Heart right ventricle (tissue), 16 donors: ENCODE results near the gene TCERG1L. TPM values are rescaled to one million over a fixed set of nuclear protein-coding genes. Genes with fewer than 3 reads are reported as not detected.
"Not testable (repeated sequence)": the region's sequence is repeated elsewhere in the genome, so short reads cannot be mapped to it uniquely, and the experiment has no call there.

Source experiments
- ATAC-seq, 8 donors: fragments of 200-7000 bp; cut with Tn5 transposase; one replicate each; pipeline ENCODE4 v1.9.1; 2020; ENCODE audit warnings: mild to moderate bottlenecking in 8 of 8, moderate library complexity in 8 of 8, moderate number of reproducible peaks in 1 of 8
- DNase-seq, 2 donors: peaks; one replicate each; pipeline ENCODE4 v3.0.0-alpha.2; 2020
- H3K27ac ChIP-seq, 10 donors: fragments of 200-600 bp; sonication (generic) in 2 of 10; one replicate each; pipeline versions ENCODE4 v1.5.0 to v1.8.0; 2020 to 2022; ENCODE audit warnings: mild to moderate bottlenecking in 3 of 10
- H3K27me3 ChIP-seq, 7 donors: fragments of 200-600 bp; one replicate each; pipeline ENCODE4 v1.8.0; 2021 to 2022; ENCODE audit warnings: mild to moderate bottlenecking in 2 of 7
- H3K36me3 ChIP-seq, 9 donors: fragments of 200-600 bp; sonication (generic) in 1 of 9; one replicate each; pipeline versions ENCODE4 v1.5.0 to v1.8.0; 2020 to 2022; ENCODE audit warnings: mild to moderate bottlenecking in 2 of 9
- H3K4me1 ChIP-seq, 9 donors: fragments of 200-600 bp; sonication (generic) in 1 of 9; one replicate each; pipeline versions ENCODE4 v1.5.0 to v1.8.0; 2020 to 2022; ENCODE audit warnings: mild to moderate bottlenecking in 4 of 9
- H3K4me3 ChIP-seq, 10 donors: fragments of 200-600 bp; sonication (generic) in 2 of 10; one replicate each; pipeline versions ENCODE4 v1.5.0 to v1.8.0; 2020 to 2022; ENCODE audit warnings: mild to moderate bottlenecking in 7 of 10, moderate library complexity in 2 of 10
- H3K9me3 ChIP-seq, 11 donors: fragments of 200-600 bp in 10 of 11; sonication (generic) in 2 of 11; one replicate each; pipeline versions ENCODE4 v1.5.0 to v1.8.0; 2013 to 2022; ENCODE audit warnings: mild to moderate bottlenecking in 2 of 11, control low read depth in 1 of 11, moderate library complexity in 1 of 11
- WGBS, 2 donors: extraction: QIAGEN DNeasy Blood & Tissue Kit; methylation state at CpG; one replicate each; pipeline ENCODE4 v1.1.7; 2013; ENCODE audit warnings: inconsistent platforms in 1 of 2; 5-methylcytosine and 5-hydroxymethylcytosine counted together
- intact Hi-C, 10 donors: fragments of 100-400 bp; cut with DNase I; formaldehyde crosslinking; loops; one replicate each; pipeline versions ENCODE4 v1.11.1 to v1.14.2; 2022
- polyA plus RNA-seq, 2 donors: library from polyadenylated mRNA; stranded (reverse); fragments of 200-250 nt; gene quantifications; one replicate each; pipeline ENCODE4 v1.2.3, GENCODE V29; 2013
- total RNA-seq, 10 donors: library from RNA; stranded (reverse); fragmentation: NEBNext Ultra II Directional in 3 of 10; extraction: Animal tissue kit (Norgen Biotek cat#: 25700) in 3 of 10; gene quantifications; one replicate each; pipeline versions ENCODE4 v1.2.1 to v1.2.4, GENCODE V29; 2021 to 2023
- TF ChIP-seq, protein P1 (sequence below), 9 donors: fragments of 200-600 bp; sonication (generic) in 2 of 9; IDR thresholded peaks; one replicate each; pipeline versions ENCODE4 v1.5.0 to v1.8.0; 2021 to 2022; ENCODE audit warnings: antibody characterized with exemption in 9 of 9, mild to moderate bottlenecking in 5 of 9, moderate library complexity in 1 of 9
- donor health status: Arrhythmogenic right ventricular cardiomyopathy.
- donor health status: ischemic (EF 13 %, LVEDD 7.1; RV severe dilation, severe dysfunction).
- donor health status: healthy with polysubstance abuse.
- donor health status: DM: no; HTN: yes; CAD: no.
- donor health status: DM: no; HTN: no; CAD: no.
- donor health status: ischemic (EF 25% LVEDD 6.9; RV normal size, moderate dysfunction).
- donor health status: ischemic (EF 25% LVEDD 5.7; RV mildly dilated, moderate dysfunction).
- donor health status: healthy.
- donor health status: DM: yes; HTN: yes; CAD: no.
- donor health status: Ischemic cardiomyopathy.
- donor health status: ischemic (EF 35%, LVEDD 5.7; RV mildly dilated, moderate dysfunction).
- donor health status: nonischemic (EF 11% LVEDD 7.7; RV severe dilation, severe dysfunction).
- donor health status: DM: yes; HTN: yes; CAD: no.
- donor health status: PGD.
- donor health status: ischemic (EF 29% LVEDD 5.4; RV normal size, mild dysfunction).
- donor health status: nonischemic (EF 23%, LVEDD 6.1; RV moderate dilation, normal function).

The TCERG1L gene
- total and polyA plus RNA-seq, 12 donors = 0.09 TPM; not detected in 10

DNA sequence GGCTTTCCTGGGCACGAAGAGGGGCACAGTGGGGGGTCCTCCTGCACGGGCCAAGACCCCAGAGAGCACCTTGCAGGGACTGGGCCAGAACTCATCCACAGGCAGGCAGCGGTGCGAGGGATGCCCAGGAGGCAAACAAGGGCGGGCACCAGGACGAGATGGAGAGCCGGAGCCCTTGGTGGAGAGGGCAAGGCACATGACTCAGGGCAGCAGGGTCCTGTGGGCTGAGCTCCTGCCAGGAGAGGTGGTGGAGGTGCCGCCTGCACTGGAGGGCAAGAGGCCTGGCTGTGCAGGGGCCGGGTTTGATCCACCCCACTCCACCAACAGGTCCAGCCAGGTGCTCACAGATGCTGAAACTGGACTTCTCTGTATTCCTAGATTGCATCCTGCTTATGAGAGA lies 170.9 kb downstream of the TCERG1L start:
- H3K36me3 ChIP-seq = no peaks in the 10 kb centered on the region
- H3K4me3 ChIP-seq = no peak overlapping the region
- 82 to 85% methylated on average over 9 of the region's 9 CpGs for WGBS, 2 donors
- no peaks in the 10 kb centered on the region for H3K4me1 ChIP-seq
- H3K9me3 ChIP-seq = no peaks in the 10 kb centered on the region
- peaks cover 0 to 64% (median 52%) of the 10 kb centered on the region in 7 donors for H3K27me3 ChIP-seq
- intact Hi-C loops = no loop called here
- TF ChIP-seq, protein P1, sequence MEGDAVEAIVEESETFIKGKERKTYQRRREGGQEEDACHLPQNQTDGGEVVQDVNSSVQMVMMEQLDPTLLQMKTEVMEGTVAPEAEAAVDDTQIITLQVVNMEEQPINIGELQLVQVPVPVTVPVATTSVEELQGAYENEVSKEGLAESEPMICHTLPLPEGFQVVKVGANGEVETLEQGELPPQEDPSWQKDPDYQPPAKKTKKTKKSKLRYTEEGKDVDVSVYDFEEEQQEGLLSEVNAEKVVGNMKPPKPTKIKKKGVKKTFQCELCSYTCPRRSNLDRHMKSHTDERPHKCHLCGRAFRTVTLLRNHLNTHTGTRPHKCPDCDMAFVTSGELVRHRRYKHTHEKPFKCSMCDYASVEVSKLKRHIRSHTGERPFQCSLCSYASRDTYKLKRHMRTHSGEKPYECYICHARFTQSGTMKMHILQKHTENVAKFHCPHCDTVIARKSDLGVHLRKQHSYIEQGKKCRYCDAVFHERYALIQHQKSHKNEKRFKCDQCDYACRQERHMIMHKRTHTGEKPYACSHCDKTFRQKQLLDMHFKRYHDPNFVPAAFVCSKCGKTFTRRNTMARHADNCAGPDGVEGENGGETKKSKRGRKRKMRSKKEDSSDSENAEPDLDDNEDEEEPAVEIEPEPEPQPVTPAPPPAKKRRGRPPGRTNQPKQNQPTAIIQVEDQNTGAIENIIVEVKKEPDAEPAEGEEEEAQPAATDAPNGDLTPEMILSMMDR (IDR thresholded peaks at IDR 0.05) = no peak
- H3K27ac ChIP-seq = no peak overlapping the region
- no peak for DNase-seq
- ATAC-seq = peak in 1 of 8 donors; percentile 44

DNA sequence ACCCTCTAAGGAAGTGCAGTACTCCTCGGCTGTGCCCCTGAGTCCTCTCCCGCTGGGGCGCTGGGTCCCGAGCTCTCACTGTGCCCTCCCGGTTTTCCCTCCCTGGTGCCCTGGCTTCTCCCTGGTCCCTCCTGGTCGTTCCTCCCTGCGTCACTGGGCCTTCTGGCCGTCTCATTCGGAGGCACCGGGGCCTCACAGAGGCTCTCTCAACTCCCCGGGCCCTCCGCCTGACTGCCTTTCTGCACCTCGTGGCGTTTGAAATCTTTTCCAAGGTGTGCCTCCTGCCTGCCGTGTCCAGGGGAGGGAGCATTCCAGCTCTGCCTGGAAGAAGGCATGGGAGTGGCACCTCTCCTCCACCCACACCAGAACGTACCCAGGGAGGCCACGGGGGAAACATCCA lies 174.3 kb downstream of the TCERG1L start:
- H3K36me3 ChIP-seq = no peaks in the 10 kb centered on the region
- peaks cover 0 to 9% (median 4%) of the 10 kb centered on the region in 9 donors for H3K4me1 ChIP-seq
- TF ChIP-seq, protein P1 (IDR thresholded peaks at IDR 0.05) = no peak
- 61 to 76% methylated on average over 17 of the region's 17 CpGs for WGBS, 2 donors
- peaks cover 0 to 47% (median 25%) of the 10 kb centered on the region in 7 donors for H3K27me3 ChIP-seq
- intact Hi-C loops = no loop called here
- ATAC-seq (no peak), DNase-seq (no peak)
- H3K9me3 ChIP-seq = no peaks in the 10 kb centered on the region
- H3K4me3 ChIP-seq = no peak overlapping the region
- H3K27ac ChIP-seq = no peak overlapping the region

DNA sequence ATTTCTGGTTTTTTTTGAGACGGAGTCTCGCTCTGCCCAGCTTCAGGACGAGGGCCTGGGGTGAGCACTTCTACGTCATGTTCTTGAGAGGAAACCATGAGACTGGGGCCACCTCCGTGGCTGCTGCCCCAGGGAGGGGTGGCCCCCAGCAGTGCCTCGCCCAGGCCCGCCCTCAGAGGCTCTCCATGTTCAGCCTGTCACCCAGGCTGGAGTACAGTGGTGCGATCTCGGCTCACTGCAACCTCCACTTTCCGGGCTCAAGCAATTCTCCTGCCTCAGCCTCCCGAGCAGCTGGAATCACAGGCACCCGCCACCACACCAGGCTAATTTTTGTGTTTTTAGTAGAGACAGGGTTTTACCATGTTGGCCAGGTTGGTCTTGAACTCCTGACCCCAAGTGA lies 175.2 kb downstream of the TCERG1L start:
- intact Hi-C loops, H3K4me3 ChIP-seq, DNase-seq, ATAC-seq, H3K27ac ChIP-seq, H3K36me3 ChIP-seq, H3K9me3 ChIP-seq: not testable (repeated sequence)
- Histone ChIP-seq H3K27me3 (peaks cover 0 to 38% (median 16%) of the 10 kb centered on the region in 7 donors), H3K4me1 (peaks cover 0 to 18% (median 13%) of the 10 kb centered on the region in 9 donors)
- 93 to 96% methylated on average over 12 of the region's 12 CpGs for WGBS, 2 donors

DNA sequence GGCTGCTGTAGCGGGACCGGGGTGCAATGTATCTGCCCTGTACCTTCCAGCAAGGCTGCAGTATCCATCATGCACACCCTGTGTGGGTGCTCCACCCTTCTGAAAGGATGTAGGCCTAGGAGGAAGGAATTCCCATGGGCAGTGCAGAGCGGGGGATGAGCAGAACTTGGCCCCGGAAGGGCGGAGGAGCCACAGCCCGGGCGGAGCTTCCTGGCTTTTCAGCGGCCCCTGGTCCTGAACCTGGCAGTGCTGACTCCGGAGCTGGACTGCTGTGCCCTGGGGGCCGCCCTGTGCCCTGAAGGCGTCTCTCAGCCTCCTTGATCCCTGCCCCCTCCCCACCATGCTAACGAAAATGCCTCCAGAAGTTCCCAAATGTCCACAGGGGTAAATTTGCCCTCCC lies 175.8 kb downstream of the TCERG1L start:
- 76 to 80% methylated on average over 12 of the region's 12 CpGs for WGBS, 2 donors
- TF ChIP-seq, protein P1 (IDR thresholded peaks at IDR 0.05) = no peak

DNA sequence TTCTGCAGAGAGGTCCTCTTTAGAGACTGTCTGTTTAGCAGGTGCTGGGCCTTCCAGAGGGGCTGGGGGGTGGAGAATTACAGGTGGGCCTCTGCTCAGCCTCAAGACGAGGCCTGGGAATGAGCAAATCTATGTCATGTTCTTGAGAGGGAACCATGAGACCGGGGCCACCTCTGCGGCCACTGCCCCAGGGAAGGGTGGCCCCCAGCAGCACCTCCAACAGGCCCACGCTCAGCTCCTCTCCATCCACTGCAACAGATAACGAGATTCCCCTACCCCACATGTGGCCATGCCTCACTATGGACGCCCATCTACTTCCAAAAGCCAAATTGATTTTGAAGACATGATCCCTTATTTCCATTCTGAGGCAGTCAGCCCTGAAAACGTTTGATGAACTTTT lies 176.9 kb downstream of the TCERG1L start:
- ATAC-seq (no peak), DNase-seq (no peak)
- Histone ChIP-seq H3K4me1 (peaks cover 0 to 31% (median 16%) of the 10 kb centered on the region in 9 donors), H3K9me3 (no peaks in the 10 kb centered on the region), H3K27me3 (peaks cover 0 to 24% (median 0%) of the 10 kb centered on the region in 7 donors), H3K27ac (no peak overlapping the region), H3K36me3 (no peaks in the 10 kb centered on the region), H3K4me3 (no peak overlapping the region)
- intact Hi-C loops = no loop called here
- TF ChIP-seq, protein P1 (IDR thresholded peaks at IDR 0.05) = no peak
- 88 to 92% methylated on average over 7 of the region's 7 CpGs for WGBS, 2 donors

More for the DNA sequence above, 175.8 kb downstream of the TCERG1L start:
- no peak for ATAC-seq
- H3K9me3 ChIP-seq = no peaks in the 10 kb centered on the region
- H3K36me3 ChIP-seq = no peaks in the 10 kb centered on the region
- peaks cover 0 to 33% (median 10%) of the 10 kb centered on the region in 7 donors for H3K27me3 ChIP-seq
- no peak for DNase-seq
- no peak overlapping the region for H3K4me3 ChIP-seq
- intact Hi-C loops = no loop called here
- peaks cover 0 to 24% (median 16%) of the 10 kb centered on the region in 9 donors for H3K4me1 ChIP-seq
- H3K27ac ChIP-seq = no peak overlapping the region
